Endodermal cell (in vitro differentiated cells): ENCODE measurements around the gene ROR1. TPM values are rescaled to one million over a fixed set of nuclear protein-coding genes. Genes with fewer than 3 reads are reported as not detected.

ENCODE experiments used
- DNase-seq: peaks from one replicate; pipeline ENCODE4 v3.0.0-alpha.2; 2017
- H3K27ac ChIP-seq: 2 replicates; pipeline ENCODE4 v1.5.1; 2013; ENCODE audit warnings: mild to moderate bottlenecking, low read depth, low read length, moderate library complexity
- H3K27me3 ChIP-seq: 2 replicates; pipeline ENCODE4 v1.6.1; 2013; ENCODE audit warnings: mild to moderate bottlenecking, low read length, moderate library complexity; ENCODE audit not compliant: insufficient read depth, control insufficient read depth, poor library complexity, severe bottlenecking
- H3K36me3 ChIP-seq: 2 replicates; pipeline ENCODE4 v1.7.0; 2013; ENCODE audit warnings: mild to moderate bottlenecking, low read length, moderate library complexity; ENCODE audit not compliant: control insufficient read depth, insufficient read depth
- H3K4me1 ChIP-seq: one replicate; pipeline ENCODE4 v1.7.0; 2013; ENCODE audit warnings: low read length; ENCODE audit not compliant: control insufficient read depth, insufficient read depth
- H3K4me3 ChIP-seq: 2 replicates; pipeline ENCODE4 v1.5.1; 2013; ENCODE audit warnings: mild to moderate bottlenecking, low read length, moderate library complexity
- H3K9ac ChIP-seq: 2 replicates; pipeline ENCODE4 v1.6.1; 2013; ENCODE audit warnings: mild to moderate bottlenecking, low read length, moderate library complexity; ENCODE audit not compliant: poor library complexity, severe bottlenecking; ENCODE audit errors: extremely low read depth
- H3K9me3 ChIP-seq: 2 replicates; pipeline ENCODE4 v1.6.1; 2013; ENCODE audit warnings: mild to moderate bottlenecking, low read length, moderate library complexity; ENCODE audit not compliant: control insufficient read depth
- H3K27ac Mint-ChIP-seq: 2 replicates; pipeline ENCODE4 v1.8.0; 2020; ENCODE audit warnings: mixed read lengths
- H3K27me3 Mint-ChIP-seq: 2 replicates; pipeline ENCODE4 v1.8.0; 2021; ENCODE audit warnings: mild to moderate bottlenecking, mixed read lengths; ENCODE audit not compliant: insufficient read depth
- H3K36me3 Mint-ChIP-seq: 2 replicates; pipeline ENCODE4 v1.8.0; 2020; ENCODE audit warnings: low read depth, mixed read lengths
- H3K4me1 Mint-ChIP-seq: 2 replicates; pipeline ENCODE4 v1.8.0; 2020; ENCODE audit warnings: mixed read lengths
- H3K4me3 Mint-ChIP-seq: 2 replicates; pipeline ENCODE4 v1.8.0; 2020; ENCODE audit warnings: mild to moderate bottlenecking, moderate library complexity, mixed read lengths
- H3K9me3 Mint-ChIP-seq: 2 replicates; pipeline ENCODE4 v1.8.0; 2020; ENCODE audit warnings: mild to moderate bottlenecking, mixed read lengths
- WGBS, 2 experiments: methylation state at CpG; one replicate each; pipeline versions ENCODE4 v1.1.5 to v1.1.7; 2013; ENCODE audit warnings: missing lambda C conversion rate in 2 of 2, mixed read lengths in 1 of 2; ENCODE audit not compliant: insufficient coverage in 1 of 2, insufficient read length in 1 of 2; 5-methylcytosine and 5-hydroxymethylcytosine counted together
- total RNA-seq, 2 donors: library from RNA; stranded (reverse); fragmentation: NEBNext Ultra II Directional in 1 of 2; extraction: Animal tissue kit (Norgen Biotek cat#: 25700) in 1 of 2; gene quantifications; 2 replicates in 1 of 2; 3 replicates in 1 of 2; pipeline ENCODE4 v1.2.1, GENCODE V29; 2021
- TF ChIP-seq, protein P1 (sequence below): fragments of 200-600 bp; sonication (generic); conservative IDR thresholded peaks from 2 replicates; pipeline ENCODE4 v1.5.0; 2021; ENCODE audit warnings: antibody characterized with exemption, mild to moderate bottlenecking

The ROR1 gene
- total RNA-seq, 2 donors from 2014 or later: 77.4 to 77.9 TPM

DNA sequence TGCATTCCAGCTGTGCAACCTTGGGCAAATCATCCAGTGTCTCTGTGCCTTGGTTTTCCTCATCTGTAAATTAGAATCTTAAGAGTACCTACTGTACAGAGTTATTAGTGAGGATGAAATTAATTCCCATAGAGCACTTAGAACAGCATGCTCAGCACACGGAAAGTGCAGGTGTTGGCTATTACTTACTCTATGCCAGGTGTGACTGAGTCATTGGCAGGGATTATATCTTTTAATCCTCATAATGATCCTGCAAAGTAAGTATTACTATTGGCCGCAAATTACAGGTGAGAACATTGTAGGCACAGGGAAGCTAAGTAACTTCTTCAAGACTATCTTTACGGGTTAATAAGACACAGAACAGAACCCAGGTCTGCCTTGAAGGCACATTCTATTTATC is 423.3 kb downstream of the ROR1 start:
- WGBS, 2 experiments: 98 to 100% methylated on average over 3 of the region's 3 CpGs
- Histone ChIP-seq H3K27me3 (no peaks in the 10 kb centered on the region), H3K36me3 (no peaks in the 10 kb centered on the region), H3K27ac (no peak overlapping the region), H3K9me3 (peaks cover 5% of the 10 kb centered on the region), H3K9ac (no peak overlapping the region), H3K4me1 (no peaks in the 10 kb centered on the region), H3K4me3 (no peak overlapping the region)
- no peak for DNase-seq
- Mint-ChIP-seq H3K9me3 (peaks cover 10% of the 10 kb centered on the region), H3K4me3 (no peak overlapping the region), H3K36me3 (no peaks in the 10 kb centered on the region), H3K4me1 (peaks cover 6% of the 10 kb centered on the region), H3K27ac (no peak overlapping the region), H3K27me3 (no peaks in the 10 kb centered on the region)
- TF ChIP-seq, protein P1, sequence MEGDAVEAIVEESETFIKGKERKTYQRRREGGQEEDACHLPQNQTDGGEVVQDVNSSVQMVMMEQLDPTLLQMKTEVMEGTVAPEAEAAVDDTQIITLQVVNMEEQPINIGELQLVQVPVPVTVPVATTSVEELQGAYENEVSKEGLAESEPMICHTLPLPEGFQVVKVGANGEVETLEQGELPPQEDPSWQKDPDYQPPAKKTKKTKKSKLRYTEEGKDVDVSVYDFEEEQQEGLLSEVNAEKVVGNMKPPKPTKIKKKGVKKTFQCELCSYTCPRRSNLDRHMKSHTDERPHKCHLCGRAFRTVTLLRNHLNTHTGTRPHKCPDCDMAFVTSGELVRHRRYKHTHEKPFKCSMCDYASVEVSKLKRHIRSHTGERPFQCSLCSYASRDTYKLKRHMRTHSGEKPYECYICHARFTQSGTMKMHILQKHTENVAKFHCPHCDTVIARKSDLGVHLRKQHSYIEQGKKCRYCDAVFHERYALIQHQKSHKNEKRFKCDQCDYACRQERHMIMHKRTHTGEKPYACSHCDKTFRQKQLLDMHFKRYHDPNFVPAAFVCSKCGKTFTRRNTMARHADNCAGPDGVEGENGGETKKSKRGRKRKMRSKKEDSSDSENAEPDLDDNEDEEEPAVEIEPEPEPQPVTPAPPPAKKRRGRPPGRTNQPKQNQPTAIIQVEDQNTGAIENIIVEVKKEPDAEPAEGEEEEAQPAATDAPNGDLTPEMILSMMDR: no peak

DNA sequence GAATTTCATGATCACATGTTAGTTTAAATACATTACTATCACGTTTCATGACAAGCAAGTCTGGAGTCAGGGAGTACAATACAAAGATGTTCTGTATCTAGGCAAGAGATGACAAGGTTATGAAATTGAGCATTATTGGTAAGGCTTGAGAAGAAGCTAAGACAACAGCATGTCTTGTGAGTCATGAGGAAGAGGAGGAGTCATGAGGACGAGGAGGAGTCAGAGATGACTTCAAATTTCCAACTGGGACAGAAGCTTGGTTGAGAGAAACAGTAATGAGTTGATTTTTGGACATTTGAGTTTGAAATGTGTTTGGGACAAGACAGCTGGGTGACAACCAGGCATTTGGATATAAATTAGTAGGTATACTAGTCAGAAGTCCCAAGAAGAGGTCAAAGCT is 425.3 kb downstream of the ROR1 start:
- WGBS, 2 experiments: 96 to 100% methylated on average over 1 of the region's 2 CpGs

DNA sequence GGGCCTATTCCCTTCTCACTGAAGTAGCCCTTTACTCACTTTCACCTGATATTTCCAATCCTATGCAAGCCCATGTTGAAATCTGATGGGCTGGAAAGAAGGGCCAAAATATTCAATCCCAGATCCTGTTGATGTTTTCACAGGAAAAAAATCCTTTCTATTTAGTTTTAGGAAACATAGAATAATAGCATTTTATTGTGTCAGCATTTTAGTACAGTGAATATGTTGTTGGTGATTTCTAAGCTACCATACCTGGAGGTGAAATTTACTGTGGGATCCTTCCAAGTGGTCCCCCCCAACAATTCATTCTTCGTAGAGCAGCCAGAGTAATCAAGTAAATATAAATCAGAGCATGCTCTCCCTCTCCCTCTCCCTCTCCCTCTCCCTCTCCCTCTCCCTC is 426.2 kb downstream of the ROR1 start:
- H3K4me3 ChIP-seq: no peak overlapping the region
- Mint-ChIP-seq H3K9me3 (peaks cover 10% of the 10 kb centered on the region), H3K4me3 (no peak overlapping the region), H3K36me3 (no peaks in the 10 kb centered on the region), H3K27me3 (peaks cover 3% of the 10 kb centered on the region), H3K27ac (no peak overlapping the region), H3K4me1 (no peaks in the 10 kb centered on the region)
- H3K36me3 ChIP-seq: no peaks in the 10 kb centered on the region
- H3K4me1 ChIP-seq: no peaks in the 10 kb centered on the region
- H3K27me3 ChIP-seq: no peaks in the 10 kb centered on the region
- no peak overlapping the region for H3K9ac ChIP-seq
- no peaks in the 10 kb centered on the region for H3K9me3 ChIP-seq
- no peak for DNase-seq
- TF ChIP-seq, protein P1: no peak
- no peak overlapping the region for H3K27ac ChIP-seq
- no CpG with 5 or more reads among the region's 1 CpG for WGBS, 2 experiments

More for the DNA sequence above, 425.3 kb downstream of the ROR1 start:
- H3K27me3 ChIP-seq: no peaks in the 10 kb centered on the region
- no peaks in the 10 kb centered on the region for H3K4me1 ChIP-seq
- Mint-ChIP-seq H3K4me1 (peaks cover 3% of the 10 kb centered on the region), H3K27ac (no peak overlapping the region), H3K9me3 (peaks cover 10% of the 10 kb centered on the region), H3K4me3 (no peak overlapping the region), H3K27me3 (peaks cover 3% of the 10 kb centered on the region), H3K36me3 (no peaks in the 10 kb centered on the region)
- H3K9me3 ChIP-seq: no peaks in the 10 kb centered on the region
- H3K27ac ChIP-seq: no peak overlapping the region
- TF ChIP-seq, protein P1: no peak
- DNase-seq: no peak
- no peak overlapping the region for H3K4me3 ChIP-seq
- no peaks in the 10 kb centered on the region for H3K36me3 ChIP-seq
- H3K9ac ChIP-seq: no peak overlapping the region
